DOHH2 (cell line): Measurements from ENCODE around the gene ABHD17B.

ENCODE experiments used
- H3F3A ChIP-seq: fragments of 200-600 bp; sonication (generic), shearing (Covaris generic); 2 replicates; pipeline ENCODE4 v1.6.0; 2016; ENCODE audit warnings: antibody characterized with exemption, mild to moderate bottlenecking; ENCODE audit not compliant: control insufficient read depth, insufficient read depth
- H3K27ac ChIP-seq: fragments of 200-600 bp; sonication (generic); 2 replicates; pipeline ENCODE4 v1.5.1; 2014; ENCODE audit warnings: low read depth, mild to moderate bottlenecking, low read length, moderate library complexity
- H3K27me3 ChIP-seq: fragments of 200-600 bp; sonication (generic); 2 replicates; pipeline ENCODE4 v1.6.1; 2014; ENCODE audit warnings: mild to moderate bottlenecking, low read length, mixed read lengths; ENCODE audit not compliant: control insufficient read depth
- H3K36me3 ChIP-seq: fragments of 200-600 bp; sonication (generic); 2 replicates; pipeline ENCODE4 v1.6.1; 2014; ENCODE audit warnings: mild to moderate bottlenecking, low read length, moderate library complexity, mixed read lengths; ENCODE audit not compliant: control insufficient read depth
- H3K4me1 ChIP-seq: fragments of 200-600 bp; sonication (generic); 2 replicates; pipeline ENCODE4 v1.6.1; 2014; ENCODE audit warnings: mild to moderate bottlenecking, low read length, mixed read lengths; ENCODE audit not compliant: control insufficient read depth
- H3K4me2 ChIP-seq: fragments of 200-600 bp; sonication (generic); 2 replicates; pipeline ENCODE4 v1.6.0; 2014; ENCODE audit warnings: mild to moderate bottlenecking, low read length, moderate library complexity
- H3K4me3 ChIP-seq: fragments of 200-600 bp; sonication (generic); 2 replicates; pipeline ENCODE4 v1.5.1; 2014; ENCODE audit warnings: mild to moderate bottlenecking, low read length, mixed read lengths
- H3K79me2 ChIP-seq: fragments of 200-600 bp; sonication (generic); 2 replicates; pipeline ENCODE4 v1.6.1; 2014; ENCODE audit warnings: mild to moderate bottlenecking, low read length, mixed read lengths; ENCODE audit not compliant: control insufficient read depth
- H3K9me2 ChIP-seq: fragments of 200-600 bp; sonication (generic); replicated peaks from 2 replicates; pipeline ENCODE4 v1.6.1; 2014; ENCODE audit warnings: mild to moderate bottlenecking, low read length, mixed read lengths; ENCODE audit not compliant: control insufficient read depth
- H3K9me3 ChIP-seq: fragments of 200-600 bp; sonication (generic); 2 replicates; pipeline ENCODE4 v1.6.1; 2014; ENCODE audit warnings: antibody characterized with exemption, low read length, mixed read lengths; ENCODE audit not compliant: control insufficient read depth, insufficient read depth
- H4K20me1 ChIP-seq: fragments of 200-600 bp; sonication (generic); 2 replicates; pipeline ENCODE4 v1.6.0; 2014; ENCODE audit warnings: low read depth, mild to moderate bottlenecking, antibody characterized with exemption, low read length, moderate library complexity; ENCODE audit not compliant: control insufficient read depth, insufficient read depth
- EZH2phosphoT487 ChIP-seq: fragments of 200-600 bp; sonication (generic); IDR thresholded peaks from 2 replicates; pipeline ENCODE4 v1.6.1; 2017; ENCODE audit warnings: borderline replicate concordance, mild to moderate bottlenecking, antibody characterized with exemption, low read length, moderate library complexity, mixed read lengths
- TF ChIP-seq, protein P1 (sequence below): fragments of 200-600 bp; sonication (generic); IDR thresholded peaks from one replicate; pipeline ENCODE4 v1.5.1; 2014; ENCODE audit warnings: antibody characterized with exemption, mild to moderate bottlenecking, low read depth, low read length; ENCODE audit not compliant: poor library complexity, severe bottlenecking

ABHD17B gene

DNA sequence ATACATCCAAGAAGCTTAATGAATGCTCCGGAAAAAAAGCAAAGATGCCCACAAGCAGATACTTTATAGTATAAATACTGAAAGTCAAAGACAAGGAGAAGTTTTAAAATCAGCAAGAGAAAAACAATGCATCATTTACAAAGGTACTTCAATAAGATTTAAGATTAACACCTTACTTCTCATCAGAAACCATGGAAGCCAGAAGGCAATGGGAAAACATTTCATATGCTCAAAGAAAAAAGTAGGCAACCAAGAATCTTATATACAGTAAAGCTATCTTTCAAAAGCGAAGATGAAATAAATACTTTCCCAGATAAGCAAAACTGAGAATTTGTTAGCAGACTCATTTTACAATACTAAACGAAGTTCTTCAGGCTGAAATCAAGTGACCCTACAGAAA lies 51.1 kb downstream of the ABHD17B start:
- H3K4me1 ChIP-seq, result peaks cover 53% of the 10 kb centered on the region
- peaks cover 35% of the 10 kb centered on the region for H3K36me3 ChIP-seq
- TF ChIP-seq, protein P1, sequence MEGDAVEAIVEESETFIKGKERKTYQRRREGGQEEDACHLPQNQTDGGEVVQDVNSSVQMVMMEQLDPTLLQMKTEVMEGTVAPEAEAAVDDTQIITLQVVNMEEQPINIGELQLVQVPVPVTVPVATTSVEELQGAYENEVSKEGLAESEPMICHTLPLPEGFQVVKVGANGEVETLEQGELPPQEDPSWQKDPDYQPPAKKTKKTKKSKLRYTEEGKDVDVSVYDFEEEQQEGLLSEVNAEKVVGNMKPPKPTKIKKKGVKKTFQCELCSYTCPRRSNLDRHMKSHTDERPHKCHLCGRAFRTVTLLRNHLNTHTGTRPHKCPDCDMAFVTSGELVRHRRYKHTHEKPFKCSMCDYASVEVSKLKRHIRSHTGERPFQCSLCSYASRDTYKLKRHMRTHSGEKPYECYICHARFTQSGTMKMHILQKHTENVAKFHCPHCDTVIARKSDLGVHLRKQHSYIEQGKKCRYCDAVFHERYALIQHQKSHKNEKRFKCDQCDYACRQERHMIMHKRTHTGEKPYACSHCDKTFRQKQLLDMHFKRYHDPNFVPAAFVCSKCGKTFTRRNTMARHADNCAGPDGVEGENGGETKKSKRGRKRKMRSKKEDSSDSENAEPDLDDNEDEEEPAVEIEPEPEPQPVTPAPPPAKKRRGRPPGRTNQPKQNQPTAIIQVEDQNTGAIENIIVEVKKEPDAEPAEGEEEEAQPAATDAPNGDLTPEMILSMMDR, result no peak
- TF ChIP-seq EZH2phosphoT487, result no peak
- H4K20me1 ChIP-seq, result no peaks in the 10 kb centered on the region
- no peak overlapping the region for H3K4me3 ChIP-seq
- peaks cover 30% of the 10 kb centered on the region for H3F3A ChIP-seq
- peaks cover 32% of the 10 kb centered on the region for H3K79me2 ChIP-seq
- H3K4me2 ChIP-seq, result no peak overlapping the region
- H3K27ac ChIP-seq, result no peak overlapping the region
- H3K9me3 ChIP-seq, result peaks cover 15% of the 10 kb centered on the region
- H3K9me2 ChIP-seq, result no peaks in the 10 kb centered on the region
- H3K27me3 ChIP-seq, result no peaks in the 10 kb centered on the region

DNA sequence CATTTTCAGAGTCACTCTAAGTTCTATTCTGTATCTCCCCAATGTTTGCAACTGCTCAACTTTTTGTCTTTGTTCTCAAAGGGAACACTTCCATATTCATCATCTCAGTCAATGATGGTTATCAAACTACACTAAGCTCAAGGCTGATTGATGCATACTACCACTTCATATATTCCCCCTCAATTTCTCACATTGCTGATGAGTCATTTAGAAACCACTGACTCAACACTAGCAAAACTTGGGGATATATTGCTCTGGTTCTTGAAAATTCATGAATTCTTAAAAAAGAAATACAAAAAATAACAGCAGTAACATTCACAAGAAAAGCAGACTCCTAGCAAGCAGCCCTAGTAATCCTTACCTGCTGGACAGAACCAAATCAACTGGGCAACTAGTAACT lies 52.2 kb downstream of the ABHD17B start:
- Histone ChIP-seq H3K4me3 (no peak overlapping the region), H3K4me2 (no peak overlapping the region), H3K79me2 (peaks cover 23% of the 10 kb centered on the region), H3K27ac (no peak overlapping the region), H3K36me3 (peaks cover 27% of the 10 kb centered on the region), H4K20me1 (no peaks in the 10 kb centered on the region), H3K9me2 (no peaks in the 10 kb centered on the region), H3K4me1 (peaks cover 42% of the 10 kb centered on the region), H3F3A (peaks cover 32% of the 10 kb centered on the region), H3K27me3 (no peaks in the 10 kb centered on the region), H3K9me3 (peaks cover 15% of the 10 kb centered on the region)
- TF ChIP-seq, protein P1, result no peak
- TF ChIP-seq EZH2phosphoT487, result no peak

DNA sequence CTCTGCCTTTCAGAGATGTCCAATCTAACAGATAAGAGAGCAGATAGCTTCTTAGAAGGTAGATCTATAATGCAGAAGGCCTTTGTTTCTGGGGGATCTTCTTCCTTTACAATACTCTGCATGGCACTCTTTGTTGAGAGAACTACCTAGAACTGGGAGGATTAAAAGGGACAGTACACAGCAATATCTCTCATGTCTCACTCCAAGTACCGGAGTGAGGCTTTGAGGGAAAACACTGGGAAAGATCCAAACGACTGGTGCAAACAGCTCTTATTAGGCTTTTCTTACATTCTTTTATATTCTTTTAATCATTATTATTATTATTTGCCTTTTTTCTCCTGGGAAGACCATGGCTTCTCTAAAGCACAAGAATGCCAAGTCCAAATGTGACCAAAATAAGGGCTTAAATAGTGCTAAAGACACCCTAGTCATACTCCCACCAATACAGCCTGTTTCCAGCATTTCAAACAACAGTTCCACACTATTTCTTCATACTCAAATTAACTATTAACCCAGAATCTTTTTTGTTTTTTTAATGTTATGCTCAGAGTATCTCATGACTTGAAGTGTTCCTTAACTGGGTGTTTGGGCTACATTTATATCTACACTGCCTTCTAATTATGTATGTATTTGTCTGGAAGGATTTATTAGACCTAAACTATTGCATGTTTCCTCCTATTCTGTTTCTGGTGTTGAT lies 52.7 kb downstream of the ABHD17B start:
- no peak for TF ChIP-seq EZH2phosphoT487
- TF ChIP-seq, protein P1, result no peak
- H3K4me1 ChIP-seq, result peaks cover 36% of the 10 kb centered on the region
- H3K4me2 ChIP-seq, result no peak overlapping the region
- peaks cover 22% of the 10 kb centered on the region for H3K36me3 ChIP-seq
- no peaks in the 10 kb centered on the region for H4K20me1 ChIP-seq
- H3K9me2 ChIP-seq, result no peaks in the 10 kb centered on the region
- H3K4me3 ChIP-seq, result no peak overlapping the region
- peaks cover 28% of the 10 kb centered on the region for H3F3A ChIP-seq
- H3K27me3 ChIP-seq, result no peaks in the 10 kb centered on the region
- H3K27ac ChIP-seq, result no peak overlapping the region
- H3K79me2 ChIP-seq, result peaks cover 17% of the 10 kb centered on the region
- peaks cover 15% of the 10 kb centered on the region for H3K9me3 ChIP-seq
